MM.1S (cell line): ENCODE results near the gene PWWP2B.

Experiments used
- DNase-seq: peaks from one replicate; pipeline ENCODE4 v3.0.0-alpha.2; 2015
- H2AFZ ChIP-seq: fragments of 300-600 bp; sonication (generic); 2 replicates; pipeline ENCODE4 v1.6.0; 2016; ENCODE audit warnings: antibody characterized with exemption, low read length
- H3F3A ChIP-seq: fragments of 300-600 bp; sonication (generic); 2 replicates; pipeline ENCODE4 v1.6.1; 2016; ENCODE audit warnings: mild to moderate bottlenecking, antibody characterized with exemption, low read length, moderate library complexity, mixed read lengths; ENCODE audit not compliant: insufficient read depth
- H3K27ac ChIP-seq: fragments of 300-600 bp; sonication (generic); 2 replicates; pipeline ENCODE4 v1.5.1; 2016; ENCODE audit warnings: mild to moderate bottlenecking, low read length
- H3K27me3 ChIP-seq: fragments of 300-600 bp; sonication (generic); replicated peaks from 2 replicates; pipeline ENCODE4 v1.6.0; 2016; ENCODE audit warnings: low read length; ENCODE audit not compliant: insufficient read depth
- H3K36me3 ChIP-seq: fragments of 300-600 bp; sonication (generic); replicated peaks from 2 replicates; pipeline ENCODE4 v1.6.1; 2016; ENCODE audit warnings: mild to moderate bottlenecking, low read length, mixed read lengths; ENCODE audit not compliant: insufficient read depth
- H3K4me1 ChIP-seq: fragments of 300-600 bp; sonication (generic); 2 replicates; pipeline ENCODE4 v1.6.1; 2016; ENCODE audit warnings: low read length, mixed read lengths
- H3K4me2 ChIP-seq: fragments of 300-600 bp; sonication (generic); 2 replicates; pipeline ENCODE4 v1.6.0; 2016; ENCODE audit warnings: low read depth, low read length
- H3K4me3 ChIP-seq: fragments of 300-600 bp; sonication (generic); 2 replicates; pipeline ENCODE4 v1.5.1; 2016; ENCODE audit warnings: low read length, mixed read lengths
- H3K79me2 ChIP-seq: fragments of 300-600 bp; sonication (generic); 2 replicates; pipeline ENCODE4 v1.6.1; 2016; ENCODE audit warnings: mixed run types, low read length, mixed read lengths
- H3K9ac ChIP-seq: fragments of 300-600 bp; sonication (generic); 2 replicates; pipeline ENCODE4 v1.6.1; 2016; ENCODE audit warnings: low read length, mixed read lengths
- H3K9me2 ChIP-seq: fragments of 300-600 bp; sonication (generic); replicated peaks from 2 replicates; pipeline ENCODE4 v1.6.1; 2016; ENCODE audit warnings: mild to moderate bottlenecking, low read length, mixed read lengths; ENCODE audit not compliant: insufficient read depth
- H3K9me3 ChIP-seq: fragments of 300-600 bp; sonication (generic); replicated peaks from 2 replicates; pipeline ENCODE4 v1.6.1; 2016; ENCODE audit warnings: mild to moderate bottlenecking, low read length, mixed read lengths; ENCODE audit not compliant: insufficient read depth
- H4K20me1 ChIP-seq: fragments of 300-600 bp; sonication (generic); 2 replicates; pipeline ENCODE4 v1.6.1; 2016; ENCODE audit warnings: mild to moderate bottlenecking, low read length, moderate library complexity, mixed read lengths; ENCODE audit not compliant: insufficient read depth
- CTCF ChIP-seq: fragments of 300-600 bp; sonication (generic); IDR thresholded peaks from 2 replicates; pipeline ENCODE4 v1.5.1; 2016; ENCODE audit warnings: antibody characterized with exemption, low read length, mixed read lengths
- EZH2 ChIP-seq: fragments of 300-600 bp; sonication (generic); optimal IDR thresholded peaks from 2 replicates; pipeline ENCODE3; 2017; ENCODE audit warnings: low read depth, mild to moderate bottlenecking, antibody characterized with exemption, low read length, mixed read lengths
- EZH2phosphoT487 ChIP-seq: fragments of 300-600 bp; sonication (generic); IDR thresholded peaks from 2 replicates; pipeline ENCODE4 v1.6.1; 2018; ENCODE audit warnings: antibody characterized with exemption, low read length

PWWP2B gene

GRCh38 chr10:132459301-132460003, 62.5 kb downstream of the PWWP2B start:
- H3K4me3 ChIP-seq, result no peak overlapping the region
- H2AFZ ChIP-seq, result no peak overlapping the region
- no peaks in the 10 kb centered on the region for H3K4me1 ChIP-seq
- no peaks in the 10 kb centered on the region for H3K79me2 ChIP-seq
- no peaks in the 10 kb centered on the region for H3K36me3 ChIP-seq
- H3K27ac ChIP-seq, result no peak overlapping the region
- TF ChIP-seq CTCF (no peak), EZH2 (no peak), EZH2phosphoT487 (no peak)
- no peaks in the 10 kb centered on the region for H3K9me3 ChIP-seq
- H4K20me1 ChIP-seq, result no peaks in the 10 kb centered on the region
- peaks cover 54% of the 10 kb centered on the region for H3K27me3 ChIP-seq
- no peak overlapping the region for H3K4me2 ChIP-seq
- no peak overlapping the region for H3K9ac ChIP-seq
- no peaks in the 10 kb centered on the region for H3K9me2 ChIP-seq
- no peak for DNase-seq
- no peaks in the 10 kb centered on the region for H3F3A ChIP-seq

- Histone ChIP-seq H2AFZ (no peak overlapping the region), H3K4me2 (no peak overlapping the region), H3F3A (no peaks in the 10 kb centered on the region), H3K36me3 (no peaks in the 10 kb centered on the region), H4K20me1 (no peaks in the 10 kb centered on the region), H3K9ac (no peak overlapping the region), H3K4me1 (no peaks in the 10 kb centered on the region), H3K79me2 (no peaks in the 10 kb centered on the region), H3K9me2 (no peaks in the 10 kb centered on the region), H3K9me3 (no peaks in the 10 kb centered on the region), H3K27me3 (peaks cover 59% of the 10 kb centered on the region), H3K4me3 (no peak overlapping the region), H3K27ac (no peak overlapping the region)
- DNase-seq, result no peak
- TF ChIP-seq EZH2, result no peak
- no peak for TF ChIP-seq CTCF
- TF ChIP-seq EZH2phosphoT487, result no peak
Observed at GRCh38 chr10:132460071-132460470, 63.1 kb downstream of the PWWP2B start.

GRCh38 chr10:132460691-132461090, 63.7 kb downstream of the PWWP2B start:
- Histone ChIP-seq H3F3A (no peaks in the 10 kb centered on the region), H3K4me3 (no peak overlapping the region), H3K4me1 (no peaks in the 10 kb centered on the region), H3K4me2 (no peak overlapping the region), H3K9ac (no peak overlapping the region), H3K79me2 (no peaks in the 10 kb centered on the region), H3K36me3 (no peaks in the 10 kb centered on the region), H3K9me2 (no peaks in the 10 kb centered on the region), H4K20me1 (no peaks in the 10 kb centered on the region), H3K27ac (no peak overlapping the region), H3K27me3 (peaks cover 64% of the 10 kb centered on the region), H3K9me3 (no peaks in the 10 kb centered on the region), H2AFZ (no peak overlapping the region)
- TF ChIP-seq CTCF, result no peak
- TF ChIP-seq EZH2, result no peak
- no peak for TF ChIP-seq EZH2phosphoT487
- DNase-seq, result no peak
